Stomach (tissue), 9 donors: ENCODE data around the gene NFE2L1. TPM values are rescaled to one million over a fixed set of nuclear protein-coding genes. Genes with fewer than 3 reads are reported as not detected.

Source experiments
- DNase-seq, 2 donors: peaks; one replicate each; pipeline versions ENCODE4 v3.0.0 to v3.0.0-alpha.2; 2013 to 2019
- H3K27ac ChIP-seq, 5 donors: fragments of 200-600 bp in 4 of 5; sonication (generic) in 4 of 5; one replicate each; pipeline ENCODE4 v1.5.1; 2013 to 2019; ENCODE audit warnings: mild to moderate bottlenecking in 1 of 5, moderate library complexity in 1 of 5
- H3K27me3 ChIP-seq, 3 donors: fragments of 200-600 bp; sonication (generic); one replicate each; pipeline ENCODE4 v1.5.1; 2017 to 2019; ENCODE audit warnings: mixed run types in 1 of 3
- H3K36me3 ChIP-seq, 4 donors: fragments of 200-600 bp; sonication (generic); 1 replicate in 3 of 4; 2 replicates in 1 of 4; pipeline ENCODE4 v1.5.1; 2016 to 2019
- H3K4me1 ChIP-seq, 4 donors: fragments of 200-600 bp; sonication (generic); one replicate each; pipeline ENCODE4 v1.5.1; 2016 to 2019
- H3K4me3 ChIP-seq, 4 donors: fragments of 200-600 bp; sonication (generic) in 3 of 4; one replicate each; pipeline ENCODE4 v1.5.1; 2016 to 2019; ENCODE audit warnings: mild to moderate bottlenecking in 1 of 4
- H3K9me3 ChIP-seq, 4 donors: fragments of 200-600 bp; sonication (generic); one replicate each; pipeline ENCODE4 v1.5.1; 2016 to 2019
- CTCF ChIP-seq, 7 experiments: fragments of 450-650 bp in 4 of 7; fragments of 200-600 bp in 3 of 7; sonication (generic) in 3 of 7; IDR thresholded peaks; one replicate each; pipeline ENCODE4 v1.5.1; 2016 to 2019; ENCODE audit warnings: antibody characterized with exemption in 7 of 7, control low read depth in 2 of 7, mild to moderate bottlenecking in 1 of 7
- EP300 ChIP-seq: sonication (generic); formaldehyde crosslinking; IDR thresholded peaks from one replicate; pipeline ENCODE4 v1.6.1; 2017; ENCODE audit warnings: antibody characterized with exemption
- POLR2A ChIP-seq, 4 donors: fragments of 450-650 bp; IDR thresholded peaks; one replicate each; pipeline ENCODE4 v1.6.1; 2016; ENCODE audit warnings: antibody characterized with exemption in 4 of 4, control low read depth in 2 of 4, mild to moderate bottlenecking in 1 of 4, moderate library complexity in 1 of 4
- POLR2AphosphoS5 ChIP-seq, 3 donors: sonication (generic); formaldehyde crosslinking; IDR thresholded peaks; one replicate each; pipeline ENCODE4 v1.6.1; 2016; ENCODE audit warnings: antibody characterized with exemption in 3 of 3
- WGBS, 5 donors: extraction: QIAGEN DNeasy Blood & Tissue Kit in 3 of 5; methylation state at CpG; one replicate each; pipeline versions ENCODE4 v1.1.5 to v1.1.7; 2013 to 2018; 5-methylcytosine and 5-hydroxymethylcytosine counted together
- intact Hi-C: fragments of 100-400 bp; cut with DNase I; formaldehyde crosslinking; loops from one replicate; pipeline ENCODE4 v1.15.1; 2023; ENCODE audit warnings: low total_unique reads
- polyA plus RNA-seq, 3 donors: library from polyadenylated mRNA; stranded (reverse); fragments of 200-250 nt; gene quantifications; one replicate each; pipeline ENCODE4 v1.2.3, GENCODE V29; 2013
- total RNA-seq, 5 donors: library from RNA; depleted of rRNA; stranded (reverse); fragments of >200 nt; gene quantifications; one replicate each; pipeline versions ENCODE4 v1.1.0 to v1.2.3, GENCODE V29; 2014 to 2016
- donor health status: healthy with polysubstance abuse.
- donor health status: Bipolar disorder and iron deficiency.
- donor health status: healthy.

Gene NFE2L1
- total and polyA plus RNA-seq, 8 donors, result 25.2 to 160 (median 58.3) TPM

- H3K9me3 ChIP-seq, result no peaks in the 10 kb centered on the region
- WGBS, 5 donors, result 32 to 47% (median 41%) methylated on average over 2 of the region's 2 CpGs
- intact Hi-C loops, result no loop called here
- DNase-seq, result no peak
- H3K27ac ChIP-seq, result no peak overlapping the region
- no peaks in the 10 kb centered on the region for H3K27me3 ChIP-seq
- H3K4me3 ChIP-seq, result no peak overlapping the region
- H3K36me3 ChIP-seq, result peaks cover 0 to 3% (median 0%) of the 10 kb centered on the region in 4 donors
- H3K4me1 ChIP-seq, result peaks cover 0 to 30% (median 18%) of the 10 kb centered on the region in 4 donors
- TF ChIP-seq POLR2AphosphoS5 (IDR thresholded peaks at IDR 0.05) (no peak), EP300 (no peak)
Observed at GRCh38 chr17:48084932-48085331, 36.8 kb downstream of the NFE2L1 start.

GRCh38 chr17:48093341-48094045 lies 45.3 kb downstream of the NFE2L1 start:
- no peak overlapping the region for H3K27ac ChIP-seq
- 82 to 91% (median 88%) methylated on average over 11 of the region's 11 CpGs for WGBS, 5 donors
- H3K4me1 ChIP-seq, result peaks cover 0 to 32% (median 10%) of the 10 kb centered on the region in 4 donors
- H3K27me3 ChIP-seq, result no peaks in the 10 kb centered on the region
- H3K36me3 ChIP-seq, result peaks cover 0 to 24% (median 20%) of the 10 kb centered on the region in 4 donors
- DNase-seq, result no peak
- no peaks in the 10 kb centered on the region for H3K9me3 ChIP-seq
- no peak overlapping the region for H3K4me3 ChIP-seq
- intact Hi-C loops, result no loop called here
- TF ChIP-seq POLR2A (IDR thresholded peaks at IDR 0.05), result no peak
- no peak for TF ChIP-seq CTCF (IDR thresholded peaks at IDR 0.05)
- TF ChIP-seq EP300, result no peak
- no peak for TF ChIP-seq POLR2AphosphoS5 (IDR thresholded peaks at IDR 0.05)

- Histone ChIP-seq H3K27me3 (no peaks in the 10 kb centered on the region), H3K9me3 (no peaks in the 10 kb centered on the region), H3K27ac (no peak overlapping the region), H3K4me1 (peaks cover 5 to 49% (median 23%) of the 10 kb centered on the region in 4 donors), H3K4me3 (no peak overlapping the region), H3K36me3 (peaks cover 0 to 24% (median 18%) of the 10 kb centered on the region in 4 donors)
- intact Hi-C loops, result no loop called here
- no peak for TF ChIP-seq CTCF (IDR thresholded peaks at IDR 0.05)
- TF ChIP-seq POLR2AphosphoS5 (IDR thresholded peaks at IDR 0.05), result no peak
- TF ChIP-seq POLR2A (IDR thresholded peaks at IDR 0.05), result no peak
- TF ChIP-seq EP300, result no peak
- no peak for DNase-seq
- 75 to 92% (median 85%) methylated on average over 2 to 4 of the region's 4 CpGs for WGBS, 5 donors
Observed at GRCh38 chr17:48095611-48096010, 47.5 kb downstream of the NFE2L1 start.

- peaks cover 5 to 49% (median 31%) of the 10 kb centered on the region in 4 donors for H3K4me1 ChIP-seq
- H3K9me3 ChIP-seq, result no peaks in the 10 kb centered on the region
- H3K4me3 ChIP-seq, result peak overlapping the region; percentile 81 to 95 (median 90)
- H3K36me3 ChIP-seq, result peaks cover 0 to 5% (median 4%) of the 10 kb centered on the region in 4 donors
- intact Hi-C loops, result no loop called here
- 26 to 40% (median 33%) methylated on average over 10 of the region's 10 CpGs for WGBS, 5 donors
- peak overlapping the region in 4 of 5 donors; percentile 84 to 93 (median 90) for H3K27ac ChIP-seq
- DNase-seq, result peak in 1 of 2 donors; percentile 21
- no peaks in the 10 kb centered on the region for H3K27me3 ChIP-seq
- TF ChIP-seq POLR2A (IDR thresholded peaks at IDR 0.05) (no peak), EP300 (no peak), CTCF (IDR thresholded peaks at IDR 0.05) (no peak), POLR2AphosphoS5 (IDR thresholded peaks at IDR 0.05) (no peak)
Observed at GRCh38 chr17:48100160-48100559, 52.0 kb downstream of the NFE2L1 start.

- Histone ChIP-seq H3K27ac (peak overlapping the region; percentile 84 to 93 (median 89)), H3K4me3 (peak overlapping the region; percentile 81 to 95 (median 90)), H3K9me3 (no peaks in the 10 kb centered on the region), H3K36me3 (peaks cover 0 to under 1% (median under 1%) of the 10 kb centered on the region in 4 donors), H3K27me3 (no peaks in the 10 kb centered on the region), H3K4me1 (peaks cover 5 to 47% (median 29%) of the 10 kb centered on the region in 4 donors)
- WGBS, 5 donors, result 0 to 3% (median 2%) methylated on average over 16 to 23 of the region's 23 CpGs
- TF ChIP-seq POLR2A (IDR thresholded peaks at IDR 0.05) (no peak), EP300 (no peak), POLR2AphosphoS5 (IDR thresholded peaks at IDR 0.05) (no peak), CTCF (IDR thresholded peaks at IDR 0.05) (no peak)
- peak; percentile 46 to 81 for DNase-seq
- intact Hi-C loops, result no loop called here
Observed at GRCh38 chr17:48100591-48101011, 52.4 kb downstream of the NFE2L1 start.
